ENCODE results near the gene OXLD1.
A peak's percentile ranks its signal among the peaks of the same experiment; 100 is the strongest.
"Not testable (repeated sequence)": the region's sequence is repeated elsewhere in the genome, so short reads cannot be mapped to it uniquely, and the experiment has no call there.

OXLD1 gene

GRCh38 chr17:81686614-81687013 lies 20.2 kb upstream of the OXLD1 start:
- H3K4me3 ChIP-seq (ENCODE audit: low read length): no peak overlapping the region
- DNase-seq (ENCODE audit: low read depth, low spot score): no peak

DNA sequence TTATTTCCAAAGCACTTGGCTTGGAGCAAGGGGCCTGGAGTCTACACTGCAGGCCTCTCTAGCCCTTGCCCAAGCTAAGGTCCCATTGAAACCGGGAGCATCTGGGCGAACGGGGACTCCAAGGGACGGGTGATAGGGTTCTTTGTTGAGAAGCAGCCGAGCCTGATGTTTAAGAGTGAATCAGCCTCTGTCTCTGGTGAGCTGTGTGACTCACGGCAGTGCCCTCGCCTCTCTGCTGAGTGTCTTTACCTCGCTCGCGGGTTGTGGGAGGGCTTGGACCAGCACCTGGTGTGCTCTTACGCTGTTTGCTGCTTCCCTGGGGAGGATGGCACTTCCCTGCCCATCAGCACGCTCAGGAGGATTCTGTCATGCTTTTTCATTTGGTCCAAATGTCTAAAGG lies 18.7 kb upstream of the OXLD1 start:
- no peak for DNase-seq (ENCODE audit: low read depth, low spot score)

DNA sequence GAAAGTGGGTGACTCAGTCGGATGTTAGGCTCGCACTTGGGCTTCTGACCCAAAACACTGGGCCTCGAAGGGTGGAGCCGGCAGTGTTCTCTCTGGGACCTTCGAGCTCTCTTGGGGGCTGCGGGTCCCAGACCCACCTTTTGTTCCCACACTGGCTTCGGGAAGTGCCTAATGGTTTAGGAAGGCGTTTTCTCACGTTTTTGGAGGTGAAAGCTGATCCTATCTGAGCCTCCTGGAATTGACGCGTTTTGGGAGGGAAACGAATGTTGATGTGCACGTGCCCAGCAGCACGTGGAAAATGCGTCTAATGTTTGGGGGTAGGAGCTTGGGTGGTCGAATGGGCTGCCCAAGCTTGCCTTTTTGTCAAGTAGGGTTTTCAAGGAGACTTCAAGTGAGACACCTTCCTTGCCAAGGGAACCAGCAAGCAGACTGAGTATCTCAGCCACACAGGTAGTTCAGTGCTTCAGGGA lies 18.1 kb upstream of the OXLD1 start:
- peak overlapping the region; percentile 94 for H3K4me3 ChIP-seq (ENCODE audit: low read length)
- no peak for DNase-seq (ENCODE audit: low read depth, low spot score)

More for the DNA sequence above, 18.7 kb upstream of the OXLD1 start:
- H3K4me3 ChIP-seq (ENCODE audit: low read length): peak overlapping the region; percentile 94

DNA sequence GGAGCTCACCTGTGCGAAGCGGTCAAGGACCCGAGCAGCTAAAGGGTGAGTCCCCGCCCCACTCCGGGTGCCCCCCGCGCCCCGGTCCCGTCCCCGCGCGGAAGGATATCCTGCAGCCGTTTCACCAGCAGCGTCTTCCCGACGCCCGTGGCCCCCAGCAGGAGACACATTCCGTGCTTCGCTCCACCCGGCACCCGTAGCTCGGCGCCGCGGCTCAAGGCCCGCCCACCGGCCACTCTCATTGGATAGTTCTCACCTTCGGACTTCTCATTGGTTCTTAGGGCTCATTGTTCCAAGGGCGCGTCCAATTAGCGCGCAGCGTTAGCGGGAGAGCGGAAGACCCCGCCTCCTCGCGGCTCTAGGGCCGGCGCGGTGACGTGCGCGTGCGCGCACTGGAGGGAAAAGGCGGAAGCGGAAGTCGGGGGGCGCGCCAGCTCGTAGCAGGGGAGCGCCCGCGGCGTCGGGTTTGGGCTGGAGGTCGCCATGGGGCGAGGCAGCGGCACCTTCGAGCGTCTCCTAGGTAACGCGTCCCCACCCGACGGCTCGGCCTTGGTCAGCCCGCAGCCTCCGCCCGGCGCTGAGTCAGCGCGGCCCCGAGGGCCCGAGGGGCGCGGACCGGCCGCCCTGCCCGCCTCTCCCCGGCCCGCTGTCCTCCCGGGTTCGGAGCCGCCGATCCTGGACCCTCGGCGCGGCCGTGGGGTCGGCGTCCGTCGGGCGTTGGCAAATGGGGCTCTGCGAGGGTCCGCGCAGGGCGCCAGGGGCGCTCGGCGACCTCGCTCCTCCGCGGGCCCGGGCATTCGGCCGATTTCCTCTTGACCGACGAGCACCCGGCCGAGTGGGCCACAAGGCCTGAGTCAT lies 17.4 kb upstream of the OXLD1 start, which contains the start of the genes ARL16 and HGS:
Gene ARL16 (minus strand): TSS at position 214 of the 858 bp plus-strand sequence. CDS start 44 bp downstream, at position 170.
Gene HGS (plus strand): TSS at position 428 of the 858 bp plus-strand sequence. CDS start 56 bp downstream, at position 484.
- H3K4me3 ChIP-seq (ENCODE audit: low read length): peak within 1 kb of the TSS; percentile 94
- DNase-seq (ENCODE audit: low read depth, low spot score): peak; percentile 98

- peak overlapping the region; percentile 91 for H3K4me3 ChIP-seq (ENCODE audit: low read length)
- DNase-seq (ENCODE audit: low read depth, low spot score): no peak
Measured at GRCh38 chr17:81683208-81683583, 16.8 kb upstream of the OXLD1 start.

GRCh38 chr17:81682565-81683207 lies 16.3 kb upstream of the OXLD1 start:
- no peak for DNase-seq (ENCODE audit: low read depth, low spot score)
- peak overlapping the region; percentile 91 for H3K4me3 ChIP-seq (ENCODE audit: low read length)

DNA sequence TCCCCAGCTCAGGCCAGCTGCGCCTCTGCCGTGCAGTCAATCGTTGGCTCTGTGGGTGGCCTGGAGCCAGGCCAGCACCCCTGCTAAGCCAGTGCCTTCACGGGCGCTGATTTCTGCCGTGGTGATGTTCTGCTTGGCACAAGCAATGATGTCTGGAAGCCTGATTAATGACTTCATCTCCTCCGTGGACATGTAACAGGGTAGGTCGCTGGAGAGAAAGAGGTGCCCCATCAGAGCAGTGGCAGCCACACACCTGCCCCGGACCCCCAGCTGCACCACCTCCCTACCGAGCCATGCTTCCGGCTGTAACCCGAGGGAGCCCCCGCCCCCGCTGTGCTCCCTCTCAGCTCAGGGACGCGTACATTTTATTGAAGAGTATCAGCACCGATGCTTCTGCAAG lies 15.3 kb upstream of the OXLD1 start:
- no peak for DNase-seq (ENCODE audit: low read depth, low spot score)
- peak overlapping the region; percentile 9; the same call in 1 of the 2 replicates for H3K4me3 ChIP-seq (ENCODE audit: low read length)

DNA sequence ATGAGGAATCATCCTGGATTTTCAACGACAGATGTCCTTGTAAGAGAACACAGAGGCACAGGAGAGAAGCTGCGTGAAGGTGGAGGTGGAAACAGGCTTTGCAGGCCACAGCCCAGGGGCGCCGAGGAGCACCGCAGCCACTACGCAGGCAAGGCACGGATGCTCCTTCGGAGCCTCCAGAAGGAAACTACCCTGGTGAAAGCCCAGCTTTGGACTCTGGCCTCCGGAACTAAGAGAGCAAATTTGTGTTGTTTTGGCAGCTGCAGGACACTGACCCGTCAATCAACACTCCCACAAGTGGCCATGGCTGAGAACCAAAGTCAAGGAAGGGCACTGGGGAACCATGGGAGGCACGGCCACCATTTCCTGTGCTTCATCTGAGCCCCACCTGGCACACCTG lies 13.7 kb upstream of the OXLD1 start:
- H3K4me3 ChIP-seq (ENCODE audit: low read length): no peak overlapping the region
- no peak for DNase-seq (ENCODE audit: low read depth, low spot score)

DNA sequence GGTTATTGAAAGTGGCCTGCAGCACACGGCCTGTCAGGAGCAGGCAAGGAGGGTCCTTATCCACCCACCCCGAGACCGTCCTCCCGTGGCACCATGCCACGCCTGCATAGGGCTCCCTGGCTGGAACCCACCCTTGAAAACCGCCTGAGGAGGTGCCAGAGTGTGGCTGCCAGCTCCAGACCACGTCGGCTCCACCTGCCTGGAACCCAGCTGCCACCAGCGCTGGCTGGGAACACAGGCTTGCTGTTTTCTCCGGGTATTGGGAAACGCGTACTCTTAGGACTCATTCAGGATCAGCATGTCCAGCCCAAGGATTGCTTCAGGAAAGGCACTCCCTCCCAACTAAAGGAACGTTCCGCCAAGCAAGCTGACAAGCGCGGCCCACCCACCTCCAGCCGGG lies 10.5 kb upstream of the OXLD1 start:
- no peak overlapping the region for H3K4me3 ChIP-seq (ENCODE audit: low read length)
- no peak for DNase-seq (ENCODE audit: low read depth, low spot score)

DNA sequence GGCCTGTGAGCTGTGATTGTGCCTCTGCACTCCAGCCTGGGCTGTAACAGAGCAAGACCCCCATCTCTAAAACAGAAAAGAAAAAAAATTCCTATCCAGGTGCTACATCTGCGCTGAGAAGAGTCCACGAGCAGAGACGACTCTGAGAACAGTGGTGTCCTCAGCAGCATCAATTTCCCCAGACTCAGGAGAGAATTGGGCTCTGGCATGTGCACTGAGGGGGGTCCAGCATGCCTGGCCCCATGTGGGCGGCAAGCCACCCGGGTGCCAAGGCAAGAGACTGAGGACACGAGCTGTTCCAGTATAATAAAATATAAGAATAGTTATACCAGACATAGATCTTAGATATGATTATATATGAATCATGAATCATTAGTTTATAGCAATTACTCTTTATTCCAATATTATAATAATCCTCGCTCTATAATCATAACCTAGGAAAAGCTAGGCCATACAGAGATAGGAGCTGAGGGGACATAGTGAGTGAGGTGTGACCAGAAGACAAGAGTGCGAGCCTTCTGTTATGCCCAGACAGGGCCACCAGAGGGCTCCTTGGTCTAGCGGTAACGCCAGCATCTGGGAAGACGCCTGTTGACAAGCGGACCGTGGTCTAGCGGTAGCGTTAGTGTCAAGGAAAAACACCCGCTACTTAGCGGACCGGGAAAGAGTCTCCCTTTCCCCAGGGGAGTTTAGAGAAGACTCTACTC lies 9.3 kb upstream of the OXLD1 start:
- not testable (repeated sequence) for DNase-seq (ENCODE audit: low read depth, low spot score)

DNA sequence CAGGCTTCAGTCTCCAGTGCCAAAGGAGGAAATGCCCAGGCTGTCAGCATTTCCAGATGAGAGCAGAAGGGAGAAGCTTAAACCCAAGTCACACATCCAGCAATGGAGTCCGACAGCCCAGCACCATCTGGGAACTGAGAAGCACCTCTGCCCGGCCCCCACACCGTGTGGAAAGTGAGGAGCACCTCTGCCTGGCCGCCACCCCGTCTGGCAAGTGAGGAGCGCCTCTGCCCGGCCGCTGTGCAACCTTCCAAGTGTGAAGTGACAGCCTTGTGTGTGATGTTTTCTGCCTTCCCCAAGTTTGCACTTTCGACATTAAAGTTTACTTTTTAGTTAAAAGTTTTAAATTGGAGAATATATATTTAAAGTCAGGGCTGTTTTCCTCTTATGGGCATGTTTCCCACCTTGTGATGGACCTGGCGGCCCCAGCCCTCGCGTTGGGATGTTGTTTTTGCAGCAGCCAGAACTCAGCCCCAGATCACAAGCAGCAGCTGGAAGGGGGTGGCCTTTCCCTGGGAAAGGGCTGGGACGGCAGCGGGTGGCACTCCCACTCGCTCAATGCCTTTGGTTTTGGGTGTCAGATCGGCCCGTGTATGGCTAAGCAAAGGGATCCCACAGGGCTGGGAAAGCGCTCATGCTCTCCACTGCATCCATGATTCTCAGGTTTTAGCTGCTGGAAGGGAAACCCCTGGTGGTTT lies 7.3 kb upstream of the OXLD1 start:
- H3K4me3 ChIP-seq (ENCODE audit: low read length): no peak overlapping the region
- no peak for DNase-seq (ENCODE audit: low read depth, low spot score)

More for the DNA sequence above, 9.3 kb upstream of the OXLD1 start:
- not testable (repeated sequence) for H3K4me3 ChIP-seq (ENCODE audit: low read length)

DNA sequence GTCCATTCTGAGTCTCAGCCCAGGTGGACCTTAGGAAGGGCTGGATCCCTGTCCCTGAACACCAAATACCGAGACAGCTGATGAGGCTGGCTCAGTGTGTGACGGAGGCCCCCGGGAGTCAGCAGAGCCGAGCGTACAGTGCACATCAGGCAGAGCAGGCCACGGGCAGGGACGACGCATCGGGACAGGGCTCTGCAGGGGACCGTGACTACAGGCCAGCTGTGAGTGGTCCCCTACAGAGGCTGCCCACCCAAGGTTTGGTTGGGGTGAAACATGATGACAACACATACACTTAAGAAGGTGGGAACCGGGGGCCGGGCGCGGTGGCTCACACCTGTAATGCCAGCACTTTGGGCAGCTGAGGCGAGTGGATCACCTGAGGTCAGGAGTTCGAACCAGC lies 6.5 kb upstream of the OXLD1 start:
- no peak for DNase-seq (ENCODE audit: low read depth, low spot score)
- H3K4me3 ChIP-seq (ENCODE audit: low read length): no peak overlapping the region

DNA sequence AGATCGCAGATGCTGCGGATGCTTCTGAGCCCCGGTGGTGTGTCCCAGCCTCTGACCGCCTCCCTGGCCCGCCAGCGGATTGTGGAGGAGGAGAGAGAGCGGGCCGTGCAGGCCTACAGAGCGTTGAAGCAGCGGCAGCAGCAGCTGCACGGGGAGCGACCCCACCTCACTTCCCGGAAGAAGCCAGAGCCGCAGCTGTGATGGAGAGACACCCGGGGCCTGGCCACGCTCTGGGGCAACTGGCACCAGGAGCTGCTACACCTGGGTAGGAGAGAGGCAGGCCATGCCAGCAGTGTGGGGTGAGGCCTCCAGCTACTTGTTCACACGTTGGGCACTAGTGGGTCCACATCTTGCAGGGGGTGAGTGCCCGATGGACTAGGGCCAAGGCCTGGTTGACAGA lies 6.1 kb upstream of the OXLD1 start:
- H3K4me3 ChIP-seq (ENCODE audit: low read length): no peak overlapping the region
- DNase-seq (ENCODE audit: low read depth, low spot score): no peak

GRCh38 chr17:81667754-81668153 lies 1.3 kb upstream of the OXLD1 start:
- DNase-seq (ENCODE audit: low read depth, low spot score): no peak
- H3K4me3 ChIP-seq (ENCODE audit: low read length): peak overlapping the region; percentile 28

- no peak for DNase-seq (ENCODE audit: low read depth, low spot score)
- peak overlapping the region; percentile 97 for H3K4me3 ChIP-seq (ENCODE audit: low read length)
Measured at GRCh38 chr17:81666092-81666341, 388 bp downstream of the OXLD1 start.

GRCh38 chr17:81665205-81666091 lies 957 bp downstream of the OXLD1 start:
- H3K4me3 ChIP-seq (ENCODE audit: low read length): peak overlapping the region; percentile 97
- peak; percentile 36 for DNase-seq (ENCODE audit: low read depth, low spot score)

DNA sequence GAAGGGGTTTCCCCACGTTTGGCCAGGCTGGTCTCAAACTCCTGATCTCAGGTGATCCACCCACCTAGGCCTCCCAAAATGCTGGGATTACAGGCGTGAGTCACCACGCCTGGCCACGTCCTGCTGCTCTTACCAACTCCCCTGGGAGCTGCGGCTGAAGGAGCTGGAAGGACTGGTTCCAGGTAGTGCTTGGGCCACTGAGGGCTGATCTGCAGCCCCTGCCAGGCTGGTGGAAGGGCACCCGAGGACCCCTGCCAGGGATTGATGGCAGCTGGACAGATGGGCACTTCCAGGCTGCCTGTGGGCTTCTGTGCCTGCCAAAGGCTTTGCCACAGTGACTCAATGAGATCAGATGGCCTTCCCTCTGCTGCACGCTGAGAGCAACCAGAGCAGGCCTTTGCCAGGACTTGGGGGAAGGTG lies 2.3 kb downstream of the OXLD1 start:
- no peak overlapping the region for H3K4me3 ChIP-seq (ENCODE audit: low read length)
- DNase-seq (ENCODE audit: low read depth, low spot score): no peak

GRCh38 chr17:81662002-81662401 lies 4.4 kb downstream of the OXLD1 start:
- no peak overlapping the region for H3K4me3 ChIP-seq (ENCODE audit: low read length)
- DNase-seq (ENCODE audit: low read depth, low spot score): no peak
